ENCODE measurements around the gene SNCB. TPM values are rescaled to one million over a fixed set of nuclear protein-coding genes. Genes with fewer than 3 reads are reported as not detected.

SNCB gene
- total RNA-seq, 1 experiment from 2014 or later, result 6.8 TPM

- Mint-ChIP-seq H3K27me3 (ENCODE audit: low read depth) (peaks cover 7% of the 10 kb centered on the region; the same call in 1 of the 2 replicates), H3K9me3 (no peaks in the 10 kb centered on the region), H3K36me3 (0 out of 2 replicates have a peak, but pooled peaks cover 2% of the 10 kb centered on the region), H3K27ac (0 out of 2 replicates have a peak overlapping the region, but pooled peaks have one; percentile 12), H3K4me1 (peaks cover 33% of the 10 kb centered on the region), H3K4me3 (no peak overlapping the region)
- TF ChIP-seq MXD4 (CRISPR knock-in tag; IDR thresholded peaks at IDR 0.05; ENCODE audit: borderline replicate concordance) (no peak), ZNF121 (CRISPR knock-in tag; IDR thresholded peaks at IDR 0.05) (no peak)
- DNase-seq (ENCODE audit: low spot score) (no peak), ATAC-seq (no peak)
- ChIA-PET POLR2A (no interaction called here), CTCF (interaction anchor here (0.5 to 5.4 kb wide), 5 partner anchors 10 to 367 kb away, joined by 3 to 60 read pairs (median 7); no protein-coding TSS in a partner anchor)
These were observed 41.1 kb upstream of the SNCB start for GRCh38 chr5:176671399-176671798.

- Mint-ChIP-seq H3K4me3 (no peak overlapping the region), H3K27ac (no peak overlapping the region), H3K9me3 (no peaks in the 10 kb centered on the region), H3K27me3 (ENCODE audit: low read depth) (peaks cover 7% of the 10 kb centered on the region; the same call in 1 of the 2 replicates), H3K36me3 (0 out of 2 replicates have a peak, but pooled peaks cover 2% of the 10 kb centered on the region), H3K4me1 (peaks cover 27% of the 10 kb centered on the region)
- POLR2A ChIA-PET, result no interaction called here
- ATAC-seq (no peak), DNase-seq (ENCODE audit: low spot score) (no peak)
- CTCF ChIA-PET, result interaction anchor here (0.7 to 2.5 kb wide), 10 partner anchors 9 to 442 kb away, joined by 3 to 40 read pairs (median 4); no protein-coding TSS in a partner anchor
- no peak for TF ChIP-seq AR (CRISPR knock-in tag; IDR thresholded peaks at IDR 0.05)
- TF ChIP-seq PRRX2 (CRISPR knock-in tag; IDR thresholded peaks at IDR 0.05), result no peak
- no peak for TF ChIP-seq TP53 (CRISPR knock-in tag; IDR thresholded peaks at IDR 0.05)
- no peak for TF ChIP-seq SMAD4 (CRISPR knock-in tag; IDR thresholded peaks at IDR 0.05)
- no peak for TF ChIP-seq PRDM15 (CRISPR knock-in tag; IDR thresholded peaks at IDR 0.05)
- no peak for TF ChIP-seq ZNF532 (CRISPR knock-in tag; IDR thresholded peaks at IDR 0.05; ENCODE audit: borderline replicate concordance)
- TF ChIP-seq KAT7 (CRISPR knock-in tag; IDR thresholded peaks at IDR 0.05; ENCODE audit: borderline replicate concordance), result no peak
- TF ChIP-seq PREB (CRISPR knock-in tag; IDR thresholded peaks at IDR 0.05; ENCODE audit: borderline replicate concordance), result no peak
- TF ChIP-seq EMX1 (CRISPR knock-in tag; IDR thresholded peaks at IDR 0.05), result no peak
- TF ChIP-seq ARID4B (CRISPR knock-in tag; IDR thresholded peaks at IDR 0.05; ENCODE audit: borderline replicate concordance), result no peak
- TF ChIP-seq CTCF (IDR thresholded peaks at IDR 0.05), result no peak
These were observed 40.1 kb upstream of the SNCB start for GRCh38 chr5:176670449-176670848.
